Mesodermal cell (in vitro differentiated cells): ENCODE measurements around the gene PPP4R2.

Source experiments
- H3K27ac ChIP-seq: 2 replicates; pipeline ENCODE4 v1.7.0; 2013; ENCODE audit warnings: mild to moderate bottlenecking, low read depth, low read length, moderate library complexity; ENCODE audit not compliant: severe bottlenecking
- H3K36me3 ChIP-seq: 2 replicates; pipeline ENCODE4 v1.7.1; 2013; ENCODE audit warnings: mild to moderate bottlenecking, low read length, moderate library complexity; ENCODE audit not compliant: control insufficient read depth, insufficient read depth
- H3K4me1 ChIP-seq: one replicate; pipeline ENCODE4 v1.7.1; 2013; ENCODE audit warnings: mild to moderate bottlenecking, low read length; ENCODE audit not compliant: insufficient read depth, control insufficient read depth, poor library complexity, severe bottlenecking
- H3K4me3 ChIP-seq: 2 replicates; pipeline ENCODE4 v1.7.0; 2013; ENCODE audit warnings: low read length, control low read depth, mild to moderate bottlenecking; ENCODE audit not compliant: insufficient read depth, poor library complexity, severe bottlenecking; ENCODE audit errors: extremely low read depth
- H3K9me3 ChIP-seq: 2 replicates; pipeline ENCODE4 v1.7.1; 2013; ENCODE audit warnings: mild to moderate bottlenecking, low read length, moderate library complexity; ENCODE audit not compliant: control insufficient read depth
- WGBS, 2 experiments: methylation state at CpG; one replicate each; pipeline ENCODE4 v1.1.5; 2013; ENCODE audit warnings: missing lambda C conversion rate in 2 of 2; ENCODE audit not compliant: insufficient coverage in 2 of 2; 5-methylcytosine and 5-hydroxymethylcytosine counted together

Gene PPP4R2

GRCh38 chr3:73024836-73025235 lies 28.2 kb downstream of the PPP4R2 start:
- no peaks in the 10 kb centered on the region for H3K4me1 ChIP-seq
- H3K27ac ChIP-seq: no peak overlapping the region
- H3K9me3 ChIP-seq: peaks cover 5% of the 10 kb centered on the region
- H3K4me3 ChIP-seq: no peak overlapping the region
- H3K36me3 ChIP-seq: peaks cover 40% of the 10 kb centered on the region

GRCh38 chr3:73026111-73026759 lies 29.6 kb downstream of the PPP4R2 start:
- H3K36me3 ChIP-seq: peaks cover 41% of the 10 kb centered on the region
- no peak overlapping the region for H3K27ac ChIP-seq
- H3K9me3 ChIP-seq: peaks cover 5% of the 10 kb centered on the region
- no peak overlapping the region for H3K4me3 ChIP-seq
- WGBS, 2 experiments: 83% methylated on average over 4 of the region's 6 CpGs; no CpG with 5 or more reads in 1 of the 2 experiments
- no peaks in the 10 kb centered on the region for H3K4me1 ChIP-seq

DNA sequence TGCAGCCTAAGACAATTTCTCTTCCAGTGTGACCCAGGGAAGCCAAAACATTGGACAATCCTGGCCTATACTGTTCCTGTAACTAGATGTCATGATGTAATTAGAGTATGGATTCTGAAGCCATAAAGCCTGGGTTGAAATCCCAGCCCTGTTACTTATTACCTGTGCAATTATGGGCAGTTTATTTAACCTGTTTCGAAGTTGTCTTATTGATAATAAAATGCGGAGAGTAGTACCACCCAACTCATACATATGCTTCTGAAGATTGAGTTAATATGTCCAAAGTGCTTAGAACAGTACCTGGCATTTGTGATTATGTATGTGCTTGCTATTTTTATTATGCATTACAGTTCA lies 30.1 kb downstream of the PPP4R2 start:
- peaks cover 43% of the 10 kb centered on the region for H3K36me3 ChIP-seq
- peaks cover 5% of the 10 kb centered on the region for H3K9me3 ChIP-seq
- H3K4me1 ChIP-seq: no peaks in the 10 kb centered on the region
- no peak overlapping the region for H3K27ac ChIP-seq
- no peak overlapping the region for H3K4me3 ChIP-seq
- no CpG with 5 or more reads among the region's 2 CpGs for WGBS, 2 experiments

- Histone ChIP-seq H3K4me3 (no peak overlapping the region), H3K4me1 (no peaks in the 10 kb centered on the region), H3K27ac (peak overlapping the region; percentile 31), H3K9me3 (peaks cover 5% of the 10 kb centered on the region), H3K36me3 (peaks cover 36% of the 10 kb centered on the region)
- WGBS, 2 experiments: 96 to 100% methylated on average over 2 to 4 of the region's 4 CpGs
These were observed 32.2 kb downstream of the PPP4R2 start for GRCh38 chr3:73028803-73029202.

DNA sequence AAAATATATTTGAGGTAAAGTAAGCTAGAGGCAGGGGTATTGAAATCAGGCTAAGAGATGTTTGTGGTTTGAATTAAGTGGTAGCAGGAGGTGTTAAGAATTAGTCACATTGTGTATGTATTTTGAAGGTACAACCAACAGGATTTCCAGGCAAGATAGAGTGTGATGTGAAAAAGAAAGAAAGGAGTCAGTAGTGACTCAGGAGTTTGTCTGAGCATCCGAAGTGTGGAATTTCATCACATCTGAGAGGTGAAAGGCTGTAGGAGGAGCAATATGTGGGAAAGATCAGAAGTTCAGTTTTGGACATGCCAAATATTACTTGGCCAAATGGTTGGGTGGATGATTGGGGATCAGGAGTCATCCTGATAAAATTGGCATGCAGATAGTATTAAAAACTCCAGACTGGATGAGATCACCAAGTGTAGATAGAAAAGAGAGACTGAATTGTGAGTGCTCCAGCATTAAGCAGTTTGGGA lies 32.7 kb downstream of the PPP4R2 start:
- Histone ChIP-seq H3K36me3 (peaks cover 37% of the 10 kb centered on the region), H3K4me3 (no peak overlapping the region), H3K27ac (peak overlapping the region; percentile 31), H3K4me1 (no peaks in the 10 kb centered on the region), H3K9me3 (peaks cover 5% of the 10 kb centered on the region)
- 92 to 93% methylated on average over 1 of the region's 1 CpG for WGBS, 2 experiments

DNA sequence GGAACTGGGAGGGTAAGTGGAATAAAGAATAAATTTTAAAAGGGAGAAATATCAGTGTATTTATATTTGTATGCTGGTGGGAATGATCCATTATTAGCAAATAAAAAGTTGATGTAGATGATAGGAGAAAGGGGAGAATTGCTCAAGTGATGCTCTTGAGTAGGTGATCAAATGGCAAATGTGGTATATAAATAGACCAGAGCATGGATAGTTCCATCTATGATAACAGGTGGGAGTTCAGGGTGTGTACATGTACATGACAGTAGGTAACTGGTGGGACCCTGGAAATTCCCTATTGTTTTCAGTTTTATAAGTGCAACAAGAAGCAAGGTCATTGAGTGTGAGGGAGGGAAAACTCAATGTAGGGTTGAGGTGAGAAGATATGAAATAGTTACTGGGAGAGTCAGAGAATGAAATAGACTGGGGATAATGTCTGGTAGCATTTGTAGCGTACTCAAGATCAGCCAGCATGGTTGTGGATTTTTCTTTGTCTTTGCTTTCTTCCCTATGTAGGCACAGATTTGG lies 33.5 kb downstream of the PPP4R2 start:
- no peak overlapping the region for H3K4me3 ChIP-seq
- H3K27ac ChIP-seq: no peak overlapping the region
- no peaks in the 10 kb centered on the region for H3K4me1 ChIP-seq
- no peaks in the 10 kb centered on the region for H3K9me3 ChIP-seq
- 83 to 100% methylated on average over 1 of the region's 1 CpG for WGBS, 2 experiments
- peaks cover 36% of the 10 kb centered on the region for H3K36me3 ChIP-seq

GRCh38 chr3:73031573-73032103 lies 35.0 kb downstream of the PPP4R2 start:
- H3K36me3 ChIP-seq: peaks cover 37% of the 10 kb centered on the region
- 17 to 63% methylated on average over 1 of the region's 2 CpGs for WGBS, 2 experiments
- no peak overlapping the region for H3K4me3 ChIP-seq
- no peak overlapping the region for H3K27ac ChIP-seq
- H3K4me1 ChIP-seq: no peaks in the 10 kb centered on the region
- H3K9me3 ChIP-seq: no peaks in the 10 kb centered on the region

GRCh38 chr3:73036694-73037591 lies 40.3 kb downstream of the PPP4R2 start:
- H3K27ac ChIP-seq: peak overlapping the region; percentile 57
- peaks cover 18% of the 10 kb centered on the region for H3K36me3 ChIP-seq

GRCh38 chr3:73041537-73041936 lies 44.9 kb downstream of the PPP4R2 start:
- WGBS, 2 experiments: 94% methylated on average over 2 of the region's 3 CpGs; no CpG with 5 or more reads in 1 of the 2 experiments
- no peak overlapping the region for H3K27ac ChIP-seq
- H3K4me1 ChIP-seq: peaks cover 5% of the 10 kb centered on the region
- H3K9me3 ChIP-seq: no peaks in the 10 kb centered on the region
- H3K4me3 ChIP-seq: no peak overlapping the region
- H3K36me3 ChIP-seq: peaks cover 3% of the 10 kb centered on the region

More at GRCh38 chr3:73036694-73037591, 40.3 kb downstream of the PPP4R2 start:
- H3K4me1 ChIP-seq: no peaks in the 10 kb centered on the region
- WGBS, 2 experiments: no CpG with 5 or more reads among the region's 3 CpGs
- H3K9me3 ChIP-seq: no peaks in the 10 kb centered on the region
- H3K4me3 ChIP-seq: no peak overlapping the region

GRCh38 chr3:73043414-73043813 lies 46.8 kb downstream of the PPP4R2 start:
- Histone ChIP-seq H3K36me3 (peaks cover 12% of the 10 kb centered on the region), H3K9me3 (no peaks in the 10 kb centered on the region), H3K4me1 (peaks cover 5% of the 10 kb centered on the region), H3K4me3 (no peak overlapping the region), H3K27ac (no peak overlapping the region)
- whole genome bisulfite sequencing, 2 experiments: no CpG with 5 or more reads among the region's 1 CpG
